Stimulated activated CD4-positive, alpha-beta T cell treated with anti-CD3 and anti-CD28 coated beads, Interleukin-1b, Interleukin-23, amount 100 ng/mL, for 24 hours (primary cell): ENCODE results near the gene ELP1.

Experiments
- DNase-seq, 4 experiments: peaks; one replicate each; pipeline ENCODE4 v3.0.0-alpha.2; 2020; ENCODE audit warnings: low read depth in 4 of 4, low spot score in 1 of 4

ELP1 gene

DNA sequence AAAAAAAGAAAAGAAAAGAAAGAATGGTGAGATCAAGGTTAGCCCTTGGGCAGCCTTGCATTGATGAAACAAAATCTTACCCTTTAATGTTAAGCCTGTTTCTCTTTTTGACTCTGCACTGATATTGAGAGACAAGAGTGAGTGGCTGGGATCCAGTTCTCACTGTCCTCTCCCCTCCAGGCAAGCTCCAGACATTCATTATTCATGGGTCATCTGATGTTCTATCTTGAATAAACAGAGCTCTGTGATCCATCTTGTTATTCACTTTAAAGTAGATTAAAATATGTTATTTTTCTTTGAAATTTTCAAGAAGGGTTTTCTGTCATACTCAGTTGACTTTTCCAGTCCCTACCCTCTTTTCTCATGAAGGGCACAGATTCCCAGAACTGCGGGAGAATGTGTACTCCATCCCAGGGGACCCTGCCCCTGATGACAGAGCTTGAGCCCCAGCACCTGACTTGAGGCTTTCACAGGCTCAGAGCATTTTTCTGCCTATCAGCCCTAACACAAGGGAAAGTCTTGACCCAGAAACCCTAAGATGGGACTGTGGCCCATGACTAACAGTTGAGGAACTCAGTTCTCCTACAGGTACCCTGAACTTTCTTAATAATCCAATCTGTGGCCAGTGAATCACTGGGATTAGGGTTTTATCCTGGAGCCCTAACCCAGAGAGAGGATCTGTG is 102.3 kb downstream of the ELP1 start:
- no peak for DNase-seq

DNA sequence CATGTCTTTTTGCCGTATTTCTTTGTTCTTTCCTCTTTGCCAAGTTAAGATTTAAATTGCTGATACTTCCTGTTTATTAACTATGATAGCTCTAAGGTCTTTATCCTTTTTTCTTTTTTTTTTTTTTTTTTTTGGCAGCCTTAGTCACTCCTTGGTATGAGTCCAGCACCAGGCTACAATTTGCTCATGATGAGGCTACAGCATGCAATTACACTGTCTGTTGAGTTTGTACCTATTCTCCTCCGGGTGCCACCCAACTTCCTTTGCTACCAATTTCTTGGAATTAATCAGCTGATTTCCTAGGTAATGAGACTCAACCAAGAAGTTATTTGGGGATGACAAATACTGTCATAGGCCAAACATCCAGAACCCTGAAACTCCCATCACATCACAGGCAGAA is 103.7 kb downstream of the ELP1 start:
- no peak for DNase-seq

DNA sequence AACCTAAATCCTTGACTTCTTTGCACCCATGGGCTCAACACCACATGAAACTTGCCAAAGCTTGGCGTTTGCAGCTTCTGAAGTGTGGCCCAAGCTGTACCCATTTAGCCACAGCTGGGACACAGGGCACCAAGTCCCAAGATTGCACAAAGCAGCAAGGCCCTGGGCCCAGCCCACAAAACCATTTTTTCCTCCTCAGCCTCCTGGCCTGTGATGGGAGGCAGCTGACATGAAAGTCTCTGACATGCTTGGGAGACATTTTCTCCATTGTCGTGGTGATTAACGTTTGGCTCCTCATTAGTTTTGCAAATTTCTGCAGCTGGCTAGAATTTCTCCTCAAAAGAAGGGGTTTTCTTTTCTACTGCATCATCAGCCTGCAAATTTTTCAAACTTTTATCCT is 110.1 kb downstream of the ELP1 start:
- DNase-seq: no peak
